Fibroblast of mammary gland (primary cell): ENCODE data around the gene ST6GALNAC3.

Experiments
- DNase-seq: peaks from one replicate; pipeline ENCODE4 v3.0.0-alpha.2; 2010; ENCODE audit warnings: low read depth
- H3K4me3 ChIP-seq: 2 replicates; pipeline ENCODE4 v1.5.1; 2011; ENCODE audit warnings: low read depth, mild to moderate bottlenecking, low read length, moderate library complexity; ENCODE audit not compliant: control insufficient read depth
- TF ChIP-seq, protein P1 (sequence below): conservative IDR thresholded peaks from 2 replicates; pipeline ENCODE4 v1.5.1; 2011; ENCODE audit warnings: low read depth, low read length, inconsistent platforms; ENCODE audit not compliant: control insufficient read depth, insufficient read depth

Gene ST6GALNAC3

DNA sequence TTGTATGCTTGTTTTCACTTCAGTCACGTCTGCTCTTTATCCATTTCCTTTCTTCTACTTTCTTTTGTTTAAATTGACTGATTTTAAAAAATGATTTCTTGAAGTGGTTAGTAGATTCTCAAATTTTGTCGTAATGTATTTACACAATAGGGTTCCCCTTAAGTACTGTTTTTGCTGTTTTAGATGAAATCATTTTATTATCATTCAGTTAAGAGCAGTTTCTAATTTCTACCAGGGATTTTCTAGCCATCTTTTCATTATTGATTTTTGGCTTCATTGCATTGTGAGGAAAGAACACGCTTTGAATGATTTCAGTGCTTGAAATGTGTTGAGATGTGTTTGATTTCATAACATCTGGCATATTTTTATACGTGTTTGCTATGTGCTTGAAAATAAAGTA is 27.0 kb downstream of the ST6GALNAC3 start:
- no peak overlapping the region for H3K4me3 ChIP-seq
- TF ChIP-seq, protein P1, sequence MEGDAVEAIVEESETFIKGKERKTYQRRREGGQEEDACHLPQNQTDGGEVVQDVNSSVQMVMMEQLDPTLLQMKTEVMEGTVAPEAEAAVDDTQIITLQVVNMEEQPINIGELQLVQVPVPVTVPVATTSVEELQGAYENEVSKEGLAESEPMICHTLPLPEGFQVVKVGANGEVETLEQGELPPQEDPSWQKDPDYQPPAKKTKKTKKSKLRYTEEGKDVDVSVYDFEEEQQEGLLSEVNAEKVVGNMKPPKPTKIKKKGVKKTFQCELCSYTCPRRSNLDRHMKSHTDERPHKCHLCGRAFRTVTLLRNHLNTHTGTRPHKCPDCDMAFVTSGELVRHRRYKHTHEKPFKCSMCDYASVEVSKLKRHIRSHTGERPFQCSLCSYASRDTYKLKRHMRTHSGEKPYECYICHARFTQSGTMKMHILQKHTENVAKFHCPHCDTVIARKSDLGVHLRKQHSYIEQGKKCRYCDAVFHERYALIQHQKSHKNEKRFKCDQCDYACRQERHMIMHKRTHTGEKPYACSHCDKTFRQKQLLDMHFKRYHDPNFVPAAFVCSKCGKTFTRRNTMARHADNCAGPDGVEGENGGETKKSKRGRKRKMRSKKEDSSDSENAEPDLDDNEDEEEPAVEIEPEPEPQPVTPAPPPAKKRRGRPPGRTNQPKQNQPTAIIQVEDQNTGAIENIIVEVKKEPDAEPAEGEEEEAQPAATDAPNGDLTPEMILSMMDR = no peak
- DNase-seq = no peak

DNA sequence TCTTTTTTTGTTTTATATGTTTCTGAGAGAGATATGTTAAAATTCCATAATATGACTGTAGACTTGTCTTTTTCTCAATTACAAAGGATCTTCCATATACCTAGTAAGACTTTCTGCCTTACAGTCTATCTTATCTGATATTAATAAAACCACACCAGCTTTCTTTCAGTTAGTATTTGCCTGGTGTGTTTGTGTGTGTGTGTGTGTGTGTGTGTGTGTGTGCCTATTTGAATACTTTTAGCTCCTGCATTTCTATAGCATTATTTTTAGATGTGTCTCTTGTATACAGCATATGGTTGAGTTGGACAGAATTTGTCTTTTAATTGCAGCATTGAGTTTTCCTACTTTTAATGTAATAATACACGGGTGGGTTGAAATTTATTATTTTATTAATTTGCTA is 27.5 kb downstream of the ST6GALNAC3 start:
- TF ChIP-seq, protein P1 = no peak
- DNase-seq = no peak

DNA sequence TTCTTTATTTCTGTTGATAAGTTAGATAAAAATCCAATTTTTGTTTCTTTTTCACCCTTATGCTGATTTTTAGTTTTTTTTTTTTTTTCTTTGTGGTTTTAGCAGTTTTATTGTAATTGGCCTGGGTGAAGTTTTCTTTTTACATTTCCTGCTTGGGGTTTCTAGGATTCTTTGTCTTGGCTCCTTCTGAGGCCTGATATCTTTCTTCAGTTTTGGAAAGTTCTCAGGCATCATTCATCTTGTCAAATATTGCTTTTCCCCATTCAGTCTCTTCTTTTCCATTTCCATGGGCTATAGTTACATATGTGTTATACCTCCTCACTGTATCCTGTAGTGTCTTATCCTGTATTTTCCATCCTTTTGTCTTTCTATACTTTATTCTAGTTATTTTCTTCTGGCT is 28.5 kb downstream of the ST6GALNAC3 start:
- DNase-seq = no peak
- no peak overlapping the region for H3K4me3 ChIP-seq
- TF ChIP-seq, protein P1 = no peak

More for the DNA sequence above, 27.5 kb downstream of the ST6GALNAC3 start:
- no peak overlapping the region for H3K4me3 ChIP-seq

DNA sequence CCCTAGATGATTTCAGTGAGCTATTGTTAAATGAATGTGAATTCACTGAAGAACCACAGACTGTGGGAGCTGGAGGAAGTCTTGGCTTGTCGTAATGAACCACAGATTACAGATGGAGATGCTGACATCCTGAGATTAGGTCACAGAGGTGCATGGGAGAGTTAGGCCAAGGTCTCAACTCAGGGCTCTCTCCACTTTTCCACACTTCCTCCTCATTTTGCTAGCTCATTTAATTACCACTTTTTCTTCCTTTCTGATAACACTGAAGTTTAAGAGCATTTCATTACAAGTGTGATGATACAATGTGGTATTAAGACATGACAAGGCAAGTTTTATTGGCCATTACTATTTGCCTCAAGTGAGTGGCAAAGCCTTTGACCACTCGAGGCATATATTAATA is 30.8 kb downstream of the ST6GALNAC3 start:
- H3K4me3 ChIP-seq = no peak overlapping the region
- no peak for DNase-seq
- TF ChIP-seq, protein P1 = no peak

DNA sequence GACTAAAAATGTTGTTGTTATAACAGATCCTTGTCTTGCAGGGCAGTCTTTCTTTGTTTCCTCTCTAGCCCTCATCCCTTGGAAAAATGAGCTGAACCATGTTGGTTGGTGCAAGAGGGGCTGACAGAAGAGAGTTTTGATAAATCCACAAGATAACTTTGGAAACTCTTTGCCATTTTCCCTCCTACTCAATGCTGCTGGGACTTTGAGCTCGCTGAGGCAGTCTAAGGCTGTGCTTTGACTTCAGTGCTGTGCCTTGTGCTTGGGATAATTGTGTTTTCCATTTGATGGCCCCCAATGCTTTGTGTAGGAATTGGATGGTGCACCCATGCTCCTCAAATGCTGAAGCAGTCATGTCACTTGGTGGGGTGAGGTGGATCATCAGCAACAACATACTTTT is 31.7 kb downstream of the ST6GALNAC3 start:
- no peak for DNase-seq
- no peak overlapping the region for H3K4me3 ChIP-seq
- TF ChIP-seq, protein P1 = no peak

DNA sequence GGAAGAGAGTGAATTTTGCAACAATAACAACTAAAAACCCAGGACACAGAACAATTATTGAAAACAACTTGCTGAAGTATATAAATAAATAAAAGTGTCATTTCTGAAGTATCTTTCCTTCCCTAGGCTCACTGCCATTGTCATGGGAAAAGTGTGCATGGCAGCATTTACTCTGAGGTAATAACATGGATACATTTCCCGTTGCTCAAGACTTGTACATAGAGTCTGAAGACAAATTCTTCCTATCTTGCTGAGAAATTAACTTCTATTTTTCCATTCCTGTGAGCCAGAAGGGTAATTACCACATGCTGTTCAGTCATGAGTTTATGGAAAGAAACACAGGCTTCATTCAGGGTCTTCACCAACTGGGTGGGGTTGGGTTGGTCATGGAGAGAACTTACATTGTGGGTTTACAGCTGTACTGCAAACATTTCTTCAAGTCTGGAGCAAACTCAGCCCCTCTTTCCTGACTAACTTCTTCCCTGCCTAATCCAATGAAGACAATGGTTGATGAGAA is 32.2 kb downstream of the ST6GALNAC3 start:
- TF ChIP-seq, protein P1 = no peak
- no peak overlapping the region for H3K4me3 ChIP-seq
- DNase-seq = no peak

DNA sequence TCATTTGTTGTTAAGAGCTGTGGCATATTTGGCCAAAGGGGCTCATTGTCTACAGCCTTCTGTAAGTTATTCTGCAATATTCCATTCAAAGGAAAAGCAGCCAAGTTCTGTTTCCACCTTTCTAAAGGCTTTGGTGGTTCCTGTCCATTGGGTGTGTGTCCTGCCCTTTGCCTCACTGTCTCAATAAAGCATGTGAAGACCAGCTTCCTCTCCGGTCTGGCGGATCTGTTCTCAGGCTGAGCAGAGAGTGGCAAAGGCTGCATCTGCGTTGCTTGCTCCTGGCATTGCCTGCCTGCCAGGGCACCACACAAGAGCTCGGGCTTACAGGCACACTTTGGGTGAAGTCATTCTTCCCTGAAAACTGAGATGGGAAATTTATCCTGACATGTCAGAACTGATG is 34.9 kb downstream of the ST6GALNAC3 start:
- TF ChIP-seq, protein P1 = no peak
- no peak for DNase-seq
- no peak overlapping the region for H3K4me3 ChIP-seq
